ENCODE results near the gene CCR6. TPM values are rescaled to one million over a fixed set of nuclear protein-coding genes. Genes with fewer than 3 reads are reported as not detected.

Gene CCR6
- total RNA-seq, 4 donors from 2014 or later = 0.98 to 2.4 (median 1.2) TPM

- Histone ChIP-seq H3K9me3 (no peaks in the 10 kb centered on the region), H3K4me1 (peaks cover 13% of the 10 kb centered on the region), H3K27me3 (peaks cover 7% of the 10 kb centered on the region), H3K4me3 (no peak overlapping the region), H3K27ac (no peak overlapping the region), H3K36me3 (no peaks in the 10 kb centered on the region)
- peak in 1 of 2 donors; percentile 62 for DNase-seq (ENCODE audit: low spot score in 2 of 2)
- WGBS = 89% methylated on average over 8 of the region's 8 CpGs
- TF ChIP-seq POLR2A (IDR thresholded peaks at IDR 0.05) = no peak
- TF ChIP-seq EP300 (IDR thresholded peaks at IDR 0.05) = no peak
- TF ChIP-seq CTCF (IDR thresholded peaks at IDR 0.05) = no peak
- TF ChIP-seq POLR2AphosphoS5 (IDR thresholded peaks at IDR 0.05) = no peak
Observed at GRCh38 chr6:167112421-167112820, 10.5 kb upstream of the CCR6 start.

DNA sequence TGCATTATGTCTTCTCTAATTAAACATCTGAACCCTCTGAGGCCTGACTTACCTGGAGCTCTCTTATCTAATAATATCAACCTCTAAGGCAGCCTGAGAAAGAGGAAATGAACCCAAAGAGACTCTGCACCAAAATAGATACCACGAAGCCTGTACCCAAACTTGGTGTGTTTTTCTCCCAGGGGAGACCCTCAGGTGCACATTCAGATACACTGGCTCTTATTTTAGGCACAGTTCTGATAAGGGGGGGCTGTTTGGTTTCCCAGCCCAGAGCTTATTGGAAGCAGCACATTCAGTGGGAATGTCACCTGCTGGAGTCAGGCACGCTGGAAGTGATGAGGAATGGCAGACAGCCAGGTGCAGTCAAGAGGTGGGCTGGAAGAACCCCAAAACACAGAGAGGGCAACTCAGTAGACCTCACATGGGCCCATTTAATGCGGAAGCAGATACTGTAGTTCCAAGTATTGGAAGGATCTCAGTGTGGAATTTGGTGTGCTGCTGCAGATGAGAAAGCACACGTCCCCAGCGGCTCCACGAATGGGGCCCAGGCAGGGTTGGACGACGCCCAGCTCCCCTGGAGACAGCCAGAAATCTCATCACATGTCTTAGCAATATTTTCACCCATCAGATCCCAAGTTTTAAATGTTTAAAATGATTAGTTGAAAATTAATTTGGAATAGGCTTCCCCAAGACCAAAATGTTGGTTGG, 9.7 kb upstream of the CCR6 start:
- WGBS = 43% methylated on average over 8 of the region's 8 CpGs
- H3K4me3 ChIP-seq = no peak overlapping the region
- H3K9me3 ChIP-seq = no peaks in the 10 kb centered on the region
- DNase-seq (ENCODE audit: low spot score in 2 of 2) = peak in 1 of 2 donors; percentile 20
- no peak overlapping the region for H3K27ac ChIP-seq
- no peaks in the 10 kb centered on the region for H3K36me3 ChIP-seq
- no peak for TF ChIP-seq CTCF (IDR thresholded peaks at IDR 0.05)
- TF ChIP-seq POLR2A (IDR thresholded peaks at IDR 0.05) = no peak
- no peak for TF ChIP-seq EP300 (IDR thresholded peaks at IDR 0.05)
- TF ChIP-seq POLR2AphosphoS5 (IDR thresholded peaks at IDR 0.05) = no peak
- peaks cover 7% of the 10 kb centered on the region for H3K27me3 ChIP-seq
- H3K4me1 ChIP-seq = peaks cover 13% of the 10 kb centered on the region

DNA sequence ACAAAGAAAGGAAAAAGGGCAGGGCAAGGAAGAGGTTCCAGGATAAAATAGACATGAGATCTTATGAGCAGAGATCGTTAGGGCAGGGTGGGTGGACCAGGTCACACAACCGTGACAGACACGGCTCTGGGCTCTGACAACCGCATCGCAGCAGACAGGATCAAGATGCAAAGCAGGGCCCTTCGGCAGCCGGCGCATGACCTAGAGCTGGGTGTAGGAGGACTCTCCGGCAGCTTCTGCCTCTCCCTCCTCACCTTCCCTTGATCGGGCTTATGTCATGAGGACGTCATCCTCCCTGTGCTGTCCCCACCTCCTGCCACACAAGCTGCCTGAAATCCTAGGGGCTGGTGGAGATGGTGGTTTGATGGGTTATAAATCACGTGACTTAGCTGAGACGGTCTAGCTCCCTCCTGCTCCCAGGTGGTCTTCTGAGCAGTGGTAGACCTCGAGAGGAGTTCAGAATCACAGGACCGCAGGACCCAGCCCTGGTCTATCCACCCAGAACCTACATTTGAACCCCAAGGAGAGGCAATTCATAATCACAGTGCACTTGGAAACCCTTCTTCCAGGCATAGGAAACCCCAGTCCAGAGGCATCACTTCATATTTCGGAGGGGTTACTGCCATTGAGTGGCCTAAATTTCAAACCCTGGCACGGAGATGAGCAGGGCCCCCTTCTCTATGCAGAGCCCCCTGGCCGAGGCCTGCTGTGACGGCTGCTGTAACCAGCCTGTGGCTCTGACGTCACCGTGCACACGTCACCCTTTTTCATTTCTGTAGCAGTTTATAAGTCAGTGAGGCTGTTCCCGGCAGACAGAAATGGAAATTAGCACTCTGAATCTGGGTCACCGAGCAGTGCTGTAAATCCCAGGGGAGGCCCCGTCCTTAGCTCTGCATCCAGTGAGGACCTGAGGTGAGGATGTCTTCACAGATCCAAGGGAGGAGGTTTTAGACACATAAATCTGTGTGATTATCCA, 8.7 kb upstream of the CCR6 start:
- no peak overlapping the region for H3K27ac ChIP-seq
- WGBS = 73% methylated on average over 25 of the region's 25 CpGs
- DNase-seq (ENCODE audit: low spot score in 2 of 2) = peak in 1 of 2 donors; percentile 49
- H3K36me3 ChIP-seq = no peaks in the 10 kb centered on the region
- TF ChIP-seq EP300 (IDR thresholded peaks at IDR 0.05) (no peak), POLR2A (IDR thresholded peaks at IDR 0.05) (no peak), CTCF (IDR thresholded peaks at IDR 0.05) (no peak), POLR2AphosphoS5 (IDR thresholded peaks at IDR 0.05) (no peak)
- H3K4me1 ChIP-seq = peaks cover 13% of the 10 kb centered on the region
- no peak overlapping the region for H3K4me3 ChIP-seq
- H3K9me3 ChIP-seq = no peaks in the 10 kb centered on the region
- H3K27me3 ChIP-seq = peaks cover 7% of the 10 kb centered on the region

- 92% methylated on average over 9 of the region's 10 CpGs for WGBS
- no peak overlapping the region for H3K4me3 ChIP-seq
- peaks cover 13% of the 10 kb centered on the region for H3K4me1 ChIP-seq
- peaks cover 7% of the 10 kb centered on the region for H3K27me3 ChIP-seq
- H3K27ac ChIP-seq = no peak overlapping the region
- no peak for TF ChIP-seq EP300 (IDR thresholded peaks at IDR 0.05)
- TF ChIP-seq POLR2A (IDR thresholded peaks at IDR 0.05) = no peak
- TF ChIP-seq POLR2AphosphoS5 (IDR thresholded peaks at IDR 0.05) = no peak
- no peak for TF ChIP-seq CTCF (IDR thresholded peaks at IDR 0.05)
- no peaks in the 10 kb centered on the region for H3K36me3 ChIP-seq
- DNase-seq (ENCODE audit: low spot score in 2 of 2) = no peak
- no peaks in the 10 kb centered on the region for H3K9me3 ChIP-seq
Observed at GRCh38 chr6:167115054-167115453, 7.8 kb upstream of the CCR6 start.
